Hepatocyte (in vitro differentiated cells): ENCODE data around the gene ZNF426. TPM values are rescaled to one million over a fixed set of nuclear protein-coding genes. Genes with fewer than 3 reads are reported as not detected.

Experiments used
- DNase-seq: peaks from one replicate; pipeline ENCODE4 v3.0.0-alpha.2; 2016; ENCODE audit warnings: low spot score
- H2AFZ ChIP-seq: fragments of 200-600 bp; sonication (generic); 2 replicates; pipeline ENCODE4 v1.6.0; 2016; ENCODE audit warnings: antibody characterized with exemption, mild to moderate bottlenecking
- H3K27ac ChIP-seq: fragments of 200-600 bp; sonication (generic); 2 replicates; pipeline ENCODE4 v1.5.1; 2016; ENCODE audit warnings: mild to moderate bottlenecking
- H3K27me3 ChIP-seq: fragments of 200-600 bp; sonication (generic); 2 replicates; pipeline ENCODE4 v1.6.1; 2016
- H3K36me3 ChIP-seq: fragments of 200-600 bp; sonication (generic); replicated peaks from 2 replicates; pipeline ENCODE4 v1.5.1; 2016; ENCODE audit warnings: low read depth; ENCODE audit not compliant: insufficient read depth
- H3K4me1 ChIP-seq: fragments of 200-600 bp; sonication (generic); 2 replicates; pipeline ENCODE4 v1.5.1; 2016; ENCODE audit warnings: mild to moderate bottlenecking, moderate library complexity; ENCODE audit not compliant: insufficient read depth
- H3K4me2 ChIP-seq: fragments of 200-600 bp; sonication (generic); 2 replicates; pipeline ENCODE4 v1.6.0; 2016
- H3K4me3 ChIP-seq: fragments of 200-600 bp; sonication (generic); 2 replicates; pipeline ENCODE4 v1.5.1; 2016; ENCODE audit warnings: mild to moderate bottlenecking
- H3K79me2 ChIP-seq: fragments of 200-600 bp; sonication (generic); 2 replicates; pipeline ENCODE4 v1.6.0; 2017; ENCODE audit warnings: mild to moderate bottlenecking
- H3K9me2 ChIP-seq: fragments of 200-600 bp; sonication (generic); replicated peaks from 2 replicates; pipeline ENCODE4 v1.6.0; 2017; ENCODE audit warnings: mild to moderate bottlenecking; ENCODE audit not compliant: insufficient read depth
- H3K9me3 ChIP-seq: fragments of 200-600 bp; sonication (generic); 2 replicates; pipeline ENCODE4 v1.5.1; 2016; ENCODE audit warnings: low read depth, mild to moderate bottlenecking
- H4K20me1 ChIP-seq: fragments of 200-600 bp; sonication (generic); 2 replicates; pipeline ENCODE4 v1.6.0; 2016; ENCODE audit warnings: mild to moderate bottlenecking; ENCODE audit not compliant: insufficient read depth, poor library complexity, severe bottlenecking
- CTCF ChIP-seq: fragments of 200-600 bp; sonication (generic); IDR thresholded peaks from 2 replicates; pipeline ENCODE4 v1.5.1; 2016; ENCODE audit warnings: antibody characterized with exemption, mild to moderate bottlenecking; ENCODE audit not compliant: poor library complexity
- EZH2 ChIP-seq: fragments of 200-600 bp; sonication (generic); IDR thresholded peaks from 2 replicates; pipeline ENCODE4 v1.6.1; 2016; ENCODE audit warnings: antibody characterized with exemption, mild to moderate bottlenecking, borderline replicate concordance
- EZH2phosphoT487 ChIP-seq: fragments of 200-600 bp; sonication (generic); IDR thresholded peaks from one replicate; pipeline ENCODE4 v1.6.1; 2018; ENCODE audit warnings: antibody characterized with exemption, mild to moderate bottlenecking, low read depth, moderate library complexity; ENCODE audit not compliant: unreplicated experiment, severe bottlenecking
- WGBS: methylation state at CpG from one replicate; pipeline ENCODE4 v1.1.6; 2016; ENCODE audit warnings: low lambda C conversion rate; ENCODE audit errors: missing lambda C conversion rate; 5-methylcytosine and 5-hydroxymethylcytosine counted together
- polyA plus RNA-seq: library from polyadenylated mRNA; unstranded; fragments of >200 nt; fragmentation: Nextera tagmentation; extraction: Ambion mirVana; gene quantifications from 2 replicates; pipeline ENCODE4 v1.2.1, GENCODE V29; 2016
- total RNA-seq: library from RNA; depleted of rRNA; stranded (reverse); fragments of >200 nt; gene quantifications from 2 replicates; pipeline ENCODE4 v1.2.3, GENCODE V29; 2014

Gene ZNF426
- total and polyA plus RNA-seq, 2 experiments from 2014 or later: 14.0 to 20.2 TPM

- Histone ChIP-seq H4K20me1 (peaks cover 18% of the 10 kb centered on the region), H3K27ac (no peak overlapping the region)
These were observed 42.3 kb upstream of the ZNF426 start for GRCh38 chr19:9580728-9581127.

GRCh38 chr19:9570255-9570654 is 31.8 kb upstream of the ZNF426 start:
- H3K36me3 ChIP-seq: peaks cover 25% of the 10 kb centered on the region
- WGBS: 85% methylated on average over 6 of the region's 6 CpGs
- peaks cover 85% of the 10 kb centered on the region for H3K79me2 ChIP-seq
- no peak overlapping the region for H3K4me3 ChIP-seq
- H3K4me2 ChIP-seq: no peak overlapping the region
- no peak overlapping the region for H3K27ac ChIP-seq
- no peak for TF ChIP-seq EZH2phosphoT487
- TF ChIP-seq CTCF: no peak
- TF ChIP-seq EZH2: no peak
- H3K9me2 ChIP-seq: no peaks in the 10 kb centered on the region
- H3K27me3 ChIP-seq: no peaks in the 10 kb centered on the region
- H4K20me1 ChIP-seq: no peaks in the 10 kb centered on the region
- H3K9me3 ChIP-seq: peaks cover 89% of the 10 kb centered on the region
- no peak for DNase-seq
- H2AFZ ChIP-seq: no peak overlapping the region
- H3K4me1 ChIP-seq: no peaks in the 10 kb centered on the region

More at GRCh38 chr19:9580728-9581127, 42.3 kb upstream of the ZNF426 start:
- DNase-seq: no peak
- no peak overlapping the region for H3K4me3 ChIP-seq
- TF ChIP-seq EZH2 (no peak), CTCF (no peak), EZH2phosphoT487 (no peak)
- no peaks in the 10 kb centered on the region for H3K27me3 ChIP-seq
- peaks cover 32% of the 10 kb centered on the region for H3K9me3 ChIP-seq
- H2AFZ ChIP-seq: no peak overlapping the region
- 86% methylated on average over 5 of the region's 5 CpGs for WGBS
- H3K79me2 ChIP-seq: peaks cover 85% of the 10 kb centered on the region
- H3K4me2 ChIP-seq: no peak overlapping the region
- no peaks in the 10 kb centered on the region for H3K9me2 ChIP-seq
- H3K36me3 ChIP-seq: peaks cover 13% of the 10 kb centered on the region
- H3K4me1 ChIP-seq: peaks cover 4% of the 10 kb centered on the region

- H3K9me2 ChIP-seq: no peaks in the 10 kb centered on the region
- H4K20me1 ChIP-seq: no peaks in the 10 kb centered on the region
- no peak overlapping the region for H3K4me2 ChIP-seq
- DNase-seq: no peak
- H3K36me3 ChIP-seq: peaks cover 48% of the 10 kb centered on the region
- no peak for TF ChIP-seq CTCF
- no peak for TF ChIP-seq EZH2
- TF ChIP-seq EZH2phosphoT487: no peak
- peaks cover 94% of the 10 kb centered on the region for H3K9me3 ChIP-seq
- no peaks in the 10 kb centered on the region for H3K27me3 ChIP-seq
- no peak overlapping the region for H2AFZ ChIP-seq
- no peak overlapping the region for H3K4me3 ChIP-seq
- WGBS: 100% methylated on average over 1 of the region's 1 CpG
- no peak overlapping the region for H3K27ac ChIP-seq
- peaks cover 74% of the 10 kb centered on the region for H3K79me2 ChIP-seq
- no peaks in the 10 kb centered on the region for H3K4me1 ChIP-seq
These were observed 28.3 kb upstream of the ZNF426 start for GRCh38 chr19:9566729-9567128.
